Measurements from ENCODE around the gene MICAL3.
"Not testable (repeated sequence)": the region's sequence is repeated elsewhere in the genome, so short reads cannot be mapped to it uniquely, and the experiment has no call there.

MICAL3 gene

DNA sequence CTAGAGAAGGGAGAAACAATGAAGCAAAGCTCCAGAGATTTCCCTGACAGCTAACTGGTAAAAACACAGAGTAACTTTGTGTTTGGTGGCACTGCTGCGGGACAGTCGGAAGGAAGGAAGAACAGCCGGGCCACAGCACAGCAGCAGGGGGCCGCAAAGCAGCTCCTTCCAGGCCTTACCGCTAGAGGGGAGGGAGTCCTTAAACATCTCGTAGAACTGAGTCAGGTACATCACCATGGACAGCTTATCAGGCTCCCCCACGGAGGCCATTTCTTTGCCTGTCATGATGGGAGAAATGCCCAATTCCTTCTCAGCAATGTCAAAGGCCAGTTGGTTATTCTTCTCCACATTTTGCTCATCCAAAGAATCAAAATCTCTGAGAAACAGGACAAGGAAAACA lies 135.5 kb downstream of the MICAL3 start:
- DNase-seq (ENCODE audit: low read depth), result no peak

DNA sequence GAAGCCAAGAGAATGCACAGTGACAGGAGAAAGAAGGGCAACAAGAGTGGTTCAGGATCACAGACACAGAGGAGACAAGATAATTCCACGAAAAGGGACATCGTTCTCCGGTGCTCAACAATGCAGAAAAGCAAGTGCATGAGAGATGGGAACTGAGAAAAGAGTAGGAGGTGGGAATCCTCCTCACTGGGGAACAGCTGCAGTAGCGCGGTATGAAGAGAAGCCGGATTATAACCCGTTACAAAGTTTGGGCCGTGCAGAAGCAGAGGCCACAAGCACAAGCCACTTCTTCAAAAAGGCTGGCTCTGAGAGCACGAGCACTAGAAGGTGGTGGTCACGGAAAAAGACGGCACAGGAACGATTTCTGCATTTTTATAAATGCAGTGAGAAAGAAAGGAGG lies 135.9 kb downstream of the MICAL3 start:
- DNase-seq (ENCODE audit: low read depth), result no peak

DNA sequence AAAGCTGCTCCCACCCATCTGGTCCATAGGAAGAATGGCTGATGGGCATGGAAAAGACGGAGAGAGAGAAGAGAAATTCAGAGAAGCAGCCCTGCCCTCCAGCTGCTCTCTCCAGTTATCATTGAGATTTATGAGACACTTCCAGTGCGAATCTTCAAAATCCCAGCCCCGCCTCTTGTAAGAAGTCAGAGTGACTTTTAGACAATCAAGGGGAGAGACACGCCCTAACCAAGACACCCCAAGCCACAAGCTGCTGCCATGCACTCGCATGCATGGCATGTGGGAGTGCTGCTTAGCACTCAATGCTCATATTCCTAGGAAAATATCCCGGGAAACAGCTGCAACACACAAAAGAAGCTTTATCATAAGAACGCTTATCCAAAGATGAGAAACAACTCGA lies 139.5 kb downstream of the MICAL3 start:
- DNase-seq (ENCODE audit: low read depth), result no peak

DNA sequence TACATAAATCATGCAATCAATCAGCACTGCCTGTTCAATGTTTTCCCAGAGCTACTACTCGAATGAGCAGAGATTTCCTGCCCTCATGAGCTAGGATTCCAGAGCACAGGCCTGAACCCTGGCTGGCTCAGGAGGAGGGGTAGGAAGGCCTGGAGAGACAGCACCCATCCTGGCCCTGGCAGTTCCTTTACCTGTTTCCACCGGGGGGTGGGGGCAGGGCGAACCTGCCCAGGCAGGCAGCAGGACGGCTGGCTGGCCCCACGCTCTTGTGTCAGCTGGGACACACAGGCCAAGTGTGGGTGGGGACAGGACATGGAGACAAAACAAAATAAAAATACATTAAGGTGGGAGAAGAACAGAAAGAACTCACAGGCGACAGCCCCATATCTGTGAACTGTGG lies 140.3 kb downstream of the MICAL3 start:
- DNase-seq (ENCODE audit: low read depth), result no peak

DNA sequence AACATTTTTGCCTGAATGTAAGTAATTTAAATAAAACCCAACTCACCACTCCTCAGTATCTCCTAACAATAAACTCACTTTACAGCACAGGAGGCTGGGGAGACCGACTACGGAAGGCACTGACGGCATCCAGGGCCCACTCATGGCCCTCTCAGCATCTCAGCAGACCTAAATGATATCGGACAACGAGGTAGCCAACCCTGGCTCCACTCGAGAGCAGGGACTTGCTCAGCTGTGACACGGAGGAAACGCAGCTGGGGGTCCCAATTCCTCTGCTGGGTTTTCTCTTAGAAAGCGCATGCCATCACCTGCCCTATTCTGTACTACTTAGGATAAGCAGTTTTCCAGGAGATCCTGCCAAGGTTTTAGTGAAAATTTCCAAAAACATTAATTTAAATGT lies 141.0 kb downstream of the MICAL3 start:
- DNase-seq (ENCODE audit: low read depth), result no peak

DNA sequence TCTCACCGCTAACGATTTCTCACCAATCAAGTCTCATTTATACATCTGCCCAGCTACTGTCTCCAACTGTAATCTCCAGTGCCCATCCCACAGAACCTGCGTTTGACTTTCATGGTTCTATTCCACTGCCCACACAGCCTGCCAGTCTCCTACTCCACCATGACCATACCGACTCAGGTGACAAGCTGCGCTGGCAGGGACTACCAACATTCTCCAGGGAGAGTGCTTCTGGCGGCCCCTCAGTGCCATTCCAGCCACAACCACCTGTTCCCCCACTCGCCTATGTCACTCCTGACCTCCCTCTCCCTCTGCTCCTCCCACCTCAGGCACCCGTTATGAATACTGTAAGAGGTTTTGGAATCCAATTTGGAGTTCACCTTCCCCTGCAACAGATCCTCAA lies 141.6 kb downstream of the MICAL3 start:
- DNase-seq (ENCODE audit: low read depth), result no peak

- DNase-seq (ENCODE audit: low read depth), result no peak
Observed at GRCh38 chr22:17882162-17882561, 142.2 kb downstream of the MICAL3 start.

GRCh38 chr22:17881366-17881765 lies 143.0 kb downstream of the MICAL3 start:
- no peak for DNase-seq (ENCODE audit: low read depth)

DNA sequence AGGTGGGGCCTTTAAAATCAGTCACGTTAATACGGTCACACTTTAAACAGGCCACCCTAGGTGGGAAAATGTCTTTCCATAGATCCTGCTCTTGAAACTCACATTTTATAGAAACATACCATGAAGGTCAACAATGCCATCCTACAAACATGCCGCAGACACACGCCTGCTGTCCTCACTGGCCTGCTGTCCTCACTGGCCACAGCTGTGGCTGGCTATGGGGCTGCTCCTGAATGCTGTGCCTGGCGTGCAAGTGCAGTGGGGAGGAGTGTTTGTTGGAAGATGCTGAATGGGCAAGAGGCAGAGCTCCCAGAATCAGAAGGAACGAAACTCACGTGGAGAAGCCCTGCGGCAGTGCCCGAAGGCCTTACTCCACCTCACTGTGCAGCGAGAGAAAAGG lies 143.9 kb downstream of the MICAL3 start:
- no peak for DNase-seq (ENCODE audit: low read depth)

DNA sequence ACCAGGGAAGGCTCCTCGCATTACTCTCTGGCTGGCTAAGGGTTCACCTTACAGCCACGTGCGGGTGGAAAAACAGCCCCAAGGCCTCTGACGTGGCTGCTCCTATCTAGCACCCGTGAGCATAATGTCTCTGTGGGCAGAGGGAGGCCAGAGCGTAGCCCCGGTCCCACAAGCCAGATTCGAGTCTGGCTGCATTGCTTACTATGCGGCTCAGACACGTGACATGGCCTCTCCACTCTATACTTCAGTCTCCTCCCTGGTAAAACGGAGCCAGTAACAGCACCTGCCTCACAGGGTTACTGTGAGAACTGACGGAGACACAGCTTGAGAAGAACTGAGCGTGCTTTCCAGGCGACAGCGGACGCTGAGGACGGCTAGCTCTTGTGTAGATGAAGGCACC lies 144.3 kb downstream of the MICAL3 start:
- no peak for DNase-seq (ENCODE audit: low read depth)

GRCh38 chr22:17878941-17879340 lies 145.4 kb downstream of the MICAL3 start:
- DNase-seq (ENCODE audit: low read depth), result no peak

GRCh38 chr22:17878186-17878694 lies 146.1 kb downstream of the MICAL3 start:
- DNase-seq (ENCODE audit: low read depth), result no peak

DNA sequence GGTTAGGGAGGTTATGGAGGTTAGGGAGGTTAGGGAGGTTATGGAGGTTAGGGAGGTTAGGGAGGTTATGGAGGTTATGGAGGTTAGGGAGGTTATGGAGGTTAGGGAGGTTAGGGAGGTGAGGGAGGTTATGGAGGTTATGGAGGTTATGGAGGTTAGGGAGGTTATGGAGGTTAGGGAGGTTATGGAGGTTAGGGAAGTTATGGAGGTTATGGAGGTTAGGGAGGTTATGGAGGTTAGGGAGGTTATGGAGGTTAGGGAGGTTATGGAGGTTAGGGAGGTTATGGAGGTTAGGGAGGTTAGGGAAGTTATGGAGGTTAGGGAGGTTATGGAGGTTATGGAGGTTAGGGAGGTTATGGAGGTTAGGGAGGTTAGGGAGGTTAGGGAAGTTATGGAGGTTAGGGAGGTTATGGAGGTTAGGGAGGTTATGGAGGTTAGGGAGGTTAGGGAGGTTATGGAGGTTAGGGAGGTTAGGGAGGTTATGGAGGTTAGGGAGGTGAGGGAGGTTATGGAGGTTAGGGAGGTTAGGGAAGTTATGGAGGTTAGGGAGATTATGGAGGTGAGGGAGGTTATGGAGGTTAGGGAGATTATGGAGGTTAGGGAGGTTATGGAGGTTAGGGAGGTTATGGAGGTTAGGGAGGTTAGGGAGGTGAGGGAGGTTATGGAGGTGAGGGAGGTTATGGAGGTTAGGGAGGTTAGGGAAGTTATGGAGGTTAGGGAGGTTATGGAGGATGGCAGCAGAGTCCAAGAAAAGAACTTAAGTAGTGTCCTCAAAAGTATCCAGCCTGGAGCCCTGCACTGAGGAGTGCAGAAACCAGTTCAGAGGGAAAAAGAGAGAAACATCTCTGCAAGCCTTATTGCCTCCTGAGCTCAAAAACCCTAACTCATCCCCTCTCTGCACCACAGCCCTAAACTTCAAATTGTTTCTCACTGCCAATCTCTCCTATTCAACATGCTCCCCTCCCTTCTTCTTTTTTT lies 147.2 kb downstream of the MICAL3 start:
- DNase-seq (ENCODE audit: low read depth), result not testable (repeated sequence)

GRCh38 chr22:17876306-17876831 lies 148.0 kb downstream of the MICAL3 start:
- no peak for DNase-seq (ENCODE audit: low read depth)

DNA sequence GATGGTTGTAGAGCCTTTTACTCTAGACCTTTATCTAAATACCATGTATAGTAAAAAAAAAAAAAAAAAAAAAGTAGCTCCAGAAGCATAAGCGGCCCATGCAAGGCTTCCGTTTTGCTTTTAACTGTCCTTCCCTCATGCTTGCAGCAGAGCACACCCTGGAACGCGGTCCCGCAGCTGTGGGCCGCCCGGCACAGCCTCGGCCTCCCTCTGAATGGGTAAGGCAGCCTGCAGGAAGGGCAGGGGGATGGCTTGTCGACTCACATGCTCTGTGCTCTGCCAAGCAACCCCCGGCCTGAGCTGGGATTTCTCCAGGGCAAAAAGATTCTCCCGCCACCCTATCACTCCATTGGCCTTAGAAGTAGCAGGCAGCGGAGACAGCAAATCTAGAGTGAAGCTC lies 148.7 kb downstream of the MICAL3 start:
- DNase-seq (ENCODE audit: low read depth), result no peak

DNA sequence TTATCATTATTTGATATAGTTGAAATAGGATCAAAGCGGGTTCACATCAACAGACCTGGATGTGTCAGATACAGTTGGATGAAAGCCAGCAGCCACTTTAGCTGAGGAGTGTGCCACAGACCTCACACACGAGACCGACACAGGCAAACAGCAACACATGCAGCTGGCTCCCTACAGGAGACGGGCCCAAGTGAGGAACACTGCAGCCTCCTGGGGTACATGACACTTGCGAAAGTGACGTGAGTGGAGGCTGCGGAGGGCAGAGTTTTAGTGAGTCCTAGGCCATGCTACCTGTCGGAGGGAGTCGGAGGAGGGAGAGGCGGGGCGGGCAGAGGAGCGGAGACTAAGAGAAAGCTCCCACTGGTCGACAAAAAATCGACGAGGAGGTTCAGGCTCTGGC lies 149.2 kb downstream of the MICAL3 start:
- no peak for DNase-seq (ENCODE audit: low read depth)

GRCh38 chr22:17874231-17874905 lies 150.0 kb downstream of the MICAL3 start:
- no peak for DNase-seq (ENCODE audit: low read depth)

DNA sequence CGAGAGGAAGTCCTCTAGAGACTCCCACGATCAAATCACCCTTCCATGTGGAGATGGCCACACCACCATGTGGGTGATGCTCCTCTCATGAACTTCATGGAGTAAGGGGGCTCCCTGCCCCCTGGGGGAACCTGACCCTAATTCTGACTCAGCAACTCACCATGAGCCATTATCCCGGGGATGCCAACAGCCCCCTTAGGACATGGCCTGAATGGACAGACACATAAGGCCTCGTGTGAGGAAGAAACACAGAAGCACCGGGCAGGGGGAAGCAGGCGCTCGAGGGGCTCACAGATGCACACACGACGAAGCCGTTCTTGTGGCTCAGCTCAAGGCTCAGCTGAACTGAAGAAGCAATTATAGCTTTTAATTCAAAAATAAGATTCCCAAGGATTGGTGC lies 150.6 kb downstream of the MICAL3 start:
- no peak for DNase-seq (ENCODE audit: low read depth)

DNA sequence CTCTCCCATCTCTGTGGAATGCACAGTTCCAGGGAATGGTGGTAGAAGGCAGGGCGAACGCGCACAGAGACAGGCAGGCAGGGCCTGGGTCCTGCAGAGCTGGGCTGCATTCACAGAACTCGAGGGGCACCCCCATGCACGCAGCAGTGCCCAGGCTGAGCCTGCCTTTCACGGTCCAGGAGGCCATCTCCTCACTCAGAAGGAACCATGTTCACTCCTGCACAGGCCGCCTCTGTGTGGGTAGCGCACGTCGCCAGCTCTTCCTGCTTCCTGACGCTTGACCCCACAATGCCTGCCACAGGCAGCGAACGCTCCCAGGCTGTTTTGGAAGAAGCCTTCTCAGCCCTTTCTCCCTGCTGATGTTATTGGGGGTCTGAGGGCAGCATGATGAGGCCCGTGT lies 151.2 kb downstream of the MICAL3 start:
- no peak for DNase-seq (ENCODE audit: low read depth)

DNA sequence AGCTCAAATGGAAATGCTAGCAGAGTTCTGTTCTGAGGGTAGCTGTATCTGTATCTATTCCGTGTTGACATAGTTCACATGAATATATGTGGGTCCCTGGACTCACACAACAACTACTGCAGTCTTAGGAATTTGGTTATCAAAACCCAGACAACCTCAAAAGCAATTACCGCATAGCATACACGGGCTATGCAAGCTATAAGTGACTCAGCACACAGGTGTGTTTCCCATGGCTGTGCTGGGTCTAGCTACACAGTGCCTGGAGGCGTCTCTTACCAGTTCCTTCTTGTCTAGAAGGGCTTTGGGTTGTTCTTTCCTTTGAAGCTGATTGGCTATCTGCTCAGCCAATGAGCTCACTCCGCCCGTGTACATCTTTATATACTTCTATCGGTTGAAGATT lies 151.9 kb downstream of the MICAL3 start:
- no peak for DNase-seq (ENCODE audit: low read depth)

DNA sequence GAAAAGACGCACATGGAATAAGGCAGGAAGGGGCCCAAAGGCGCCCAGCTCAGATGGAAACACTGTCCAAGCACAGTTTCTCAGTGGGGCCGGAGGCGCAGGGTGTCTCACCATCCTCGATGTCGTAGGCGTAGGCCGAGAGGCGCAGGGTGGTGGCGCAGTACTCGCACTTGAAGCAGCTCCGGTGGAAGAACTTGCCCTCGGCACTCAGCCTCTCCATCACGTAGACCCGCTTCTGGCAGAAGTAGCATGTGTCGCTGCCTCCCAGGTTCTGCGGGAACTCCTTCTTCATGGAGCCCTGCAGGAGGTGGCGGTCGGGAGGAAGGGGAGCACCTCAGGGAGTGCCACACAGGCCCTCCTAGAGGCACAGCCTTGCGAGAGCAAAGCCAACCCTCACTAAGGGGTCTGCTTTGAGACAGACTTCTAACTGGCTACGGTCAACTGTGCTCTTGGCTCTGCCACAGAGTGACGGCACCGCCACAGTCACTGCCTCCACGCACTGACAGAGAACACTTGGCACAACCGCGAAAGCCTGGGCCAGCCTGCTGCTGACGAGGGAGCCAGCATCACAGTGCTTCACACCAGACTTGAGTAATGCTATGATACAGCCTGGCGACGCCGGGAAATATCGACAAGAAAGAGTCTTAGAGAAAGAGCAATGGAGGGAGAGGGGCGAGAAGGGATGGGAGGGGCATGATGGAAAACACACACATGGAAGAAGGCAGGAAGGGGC lies 152.5 kb downstream of the MICAL3 start:
- no peak for DNase-seq (ENCODE audit: low read depth)

DNA sequence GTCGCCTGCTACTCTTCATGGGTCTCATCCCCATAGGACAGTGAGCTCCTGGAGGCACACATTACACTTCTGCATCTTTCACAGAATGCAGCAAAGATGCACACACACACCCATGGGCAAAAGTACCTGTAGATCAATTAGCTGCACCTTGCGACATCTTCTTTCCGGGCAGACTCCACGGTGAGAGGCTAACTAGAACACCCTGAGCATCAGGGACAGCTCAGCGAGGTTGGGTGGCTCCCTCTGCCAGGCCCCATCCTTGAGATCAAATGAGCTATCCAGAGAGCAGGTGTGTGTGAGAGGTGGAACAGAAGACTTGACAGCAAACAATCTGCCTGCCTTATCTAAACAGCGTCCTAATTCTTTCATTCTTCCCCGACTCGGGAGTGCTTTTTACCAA lies 154.0 kb downstream of the MICAL3 start:
- DNase-seq (ENCODE audit: low read depth), result no peak

Measured in GM04503 (cell line).